ENCODE results near the gene GPN1.
"Not testable (repeated sequence)": the region's sequence is repeated elsewhere in the genome, so short reads cannot be mapped to it uniquely, and the experiment has no call there.

DNA sequence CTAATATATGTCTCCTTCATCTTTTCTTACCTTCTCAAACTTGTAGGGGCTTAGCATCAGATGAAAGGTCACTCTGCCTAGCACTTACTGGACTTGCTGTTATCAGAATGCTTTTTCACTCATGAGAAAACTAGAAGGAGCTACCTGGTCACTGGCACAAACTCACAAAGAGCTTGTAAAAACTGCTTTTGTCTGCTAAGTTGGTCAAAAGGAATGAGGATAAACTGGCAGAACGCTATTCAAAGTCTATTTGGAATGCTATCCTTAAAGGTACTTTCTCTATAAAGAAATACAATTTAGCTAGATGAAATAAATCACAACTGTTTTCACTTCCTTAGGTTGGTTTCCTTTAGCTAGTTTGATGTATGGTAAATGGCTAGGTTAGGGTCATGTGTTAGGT, 2.5 kb upstream of the GPN1 start:
- not testable (repeated sequence) for TF ChIP-seq EZH2 (IDR thresholded peaks at IDR 0.05; ENCODE audit: borderline replicate concordance, low read depth, low read length, poor library complexity, severe bottlenecking)
- TF ChIP-seq, protein P1, sequence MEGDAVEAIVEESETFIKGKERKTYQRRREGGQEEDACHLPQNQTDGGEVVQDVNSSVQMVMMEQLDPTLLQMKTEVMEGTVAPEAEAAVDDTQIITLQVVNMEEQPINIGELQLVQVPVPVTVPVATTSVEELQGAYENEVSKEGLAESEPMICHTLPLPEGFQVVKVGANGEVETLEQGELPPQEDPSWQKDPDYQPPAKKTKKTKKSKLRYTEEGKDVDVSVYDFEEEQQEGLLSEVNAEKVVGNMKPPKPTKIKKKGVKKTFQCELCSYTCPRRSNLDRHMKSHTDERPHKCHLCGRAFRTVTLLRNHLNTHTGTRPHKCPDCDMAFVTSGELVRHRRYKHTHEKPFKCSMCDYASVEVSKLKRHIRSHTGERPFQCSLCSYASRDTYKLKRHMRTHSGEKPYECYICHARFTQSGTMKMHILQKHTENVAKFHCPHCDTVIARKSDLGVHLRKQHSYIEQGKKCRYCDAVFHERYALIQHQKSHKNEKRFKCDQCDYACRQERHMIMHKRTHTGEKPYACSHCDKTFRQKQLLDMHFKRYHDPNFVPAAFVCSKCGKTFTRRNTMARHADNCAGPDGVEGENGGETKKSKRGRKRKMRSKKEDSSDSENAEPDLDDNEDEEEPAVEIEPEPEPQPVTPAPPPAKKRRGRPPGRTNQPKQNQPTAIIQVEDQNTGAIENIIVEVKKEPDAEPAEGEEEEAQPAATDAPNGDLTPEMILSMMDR (conservative IDR thresholded peaks at IDR 0.05; ENCODE audit: low read depth, low read length) = not testable (repeated sequence)

All from A673 (cell line).